ENCODE measurements around the gene CACNA1A.

Gene CACNA1A

DNA sequence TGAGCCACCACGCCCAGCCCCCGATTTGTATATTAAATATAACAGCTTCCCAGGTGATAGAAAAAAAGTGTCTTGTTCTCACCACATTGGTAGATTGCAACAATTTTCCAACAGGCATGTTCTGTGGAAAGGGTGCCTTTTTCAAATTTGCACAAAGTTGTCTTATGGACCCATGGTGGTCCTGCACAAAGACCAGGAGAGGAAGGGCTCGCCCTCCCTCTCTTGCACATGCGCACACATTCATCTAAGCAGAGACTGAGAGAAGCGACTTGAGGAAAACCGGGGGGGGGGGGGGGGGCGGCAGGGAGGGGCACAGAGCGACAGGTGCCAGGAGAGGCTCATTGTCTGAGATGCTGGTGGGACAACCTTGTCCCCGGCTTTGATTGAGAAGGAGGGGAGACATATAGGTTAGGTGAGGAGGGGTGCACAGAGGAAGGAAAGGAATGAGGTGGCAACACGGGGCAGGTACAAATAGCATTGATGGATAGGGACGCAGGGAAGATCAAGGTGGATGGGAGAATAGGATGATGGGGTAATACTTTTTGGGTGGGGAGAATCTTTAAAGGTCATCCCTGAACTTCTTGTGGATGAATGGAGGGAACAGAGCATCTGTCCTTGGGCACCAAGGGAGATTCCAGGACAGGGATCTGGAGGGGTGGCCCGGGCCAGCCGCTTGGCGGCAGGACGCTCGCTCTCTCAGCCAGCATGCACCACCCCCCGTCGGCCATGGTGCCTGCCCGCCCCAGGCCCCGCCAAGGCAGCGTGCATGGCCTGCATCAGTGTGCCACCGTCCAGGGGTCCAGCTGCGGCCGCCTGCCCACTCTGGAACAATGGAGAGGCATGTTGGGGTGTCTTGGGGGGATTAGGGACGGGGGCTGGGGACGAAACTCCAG lies 280.1 kb downstream of the CACNA1A start:
- TF ChIP-seq, protein P1, sequence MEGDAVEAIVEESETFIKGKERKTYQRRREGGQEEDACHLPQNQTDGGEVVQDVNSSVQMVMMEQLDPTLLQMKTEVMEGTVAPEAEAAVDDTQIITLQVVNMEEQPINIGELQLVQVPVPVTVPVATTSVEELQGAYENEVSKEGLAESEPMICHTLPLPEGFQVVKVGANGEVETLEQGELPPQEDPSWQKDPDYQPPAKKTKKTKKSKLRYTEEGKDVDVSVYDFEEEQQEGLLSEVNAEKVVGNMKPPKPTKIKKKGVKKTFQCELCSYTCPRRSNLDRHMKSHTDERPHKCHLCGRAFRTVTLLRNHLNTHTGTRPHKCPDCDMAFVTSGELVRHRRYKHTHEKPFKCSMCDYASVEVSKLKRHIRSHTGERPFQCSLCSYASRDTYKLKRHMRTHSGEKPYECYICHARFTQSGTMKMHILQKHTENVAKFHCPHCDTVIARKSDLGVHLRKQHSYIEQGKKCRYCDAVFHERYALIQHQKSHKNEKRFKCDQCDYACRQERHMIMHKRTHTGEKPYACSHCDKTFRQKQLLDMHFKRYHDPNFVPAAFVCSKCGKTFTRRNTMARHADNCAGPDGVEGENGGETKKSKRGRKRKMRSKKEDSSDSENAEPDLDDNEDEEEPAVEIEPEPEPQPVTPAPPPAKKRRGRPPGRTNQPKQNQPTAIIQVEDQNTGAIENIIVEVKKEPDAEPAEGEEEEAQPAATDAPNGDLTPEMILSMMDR (IDR thresholded peaks at IDR 0.05; ENCODE audit: borderline replicate concordance, insufficient read depth, low read depth, low read length) = no peak
- H3K4me3 ChIP-seq (ENCODE audit: low read depth, low read length) = no peak overlapping the region

DNA sequence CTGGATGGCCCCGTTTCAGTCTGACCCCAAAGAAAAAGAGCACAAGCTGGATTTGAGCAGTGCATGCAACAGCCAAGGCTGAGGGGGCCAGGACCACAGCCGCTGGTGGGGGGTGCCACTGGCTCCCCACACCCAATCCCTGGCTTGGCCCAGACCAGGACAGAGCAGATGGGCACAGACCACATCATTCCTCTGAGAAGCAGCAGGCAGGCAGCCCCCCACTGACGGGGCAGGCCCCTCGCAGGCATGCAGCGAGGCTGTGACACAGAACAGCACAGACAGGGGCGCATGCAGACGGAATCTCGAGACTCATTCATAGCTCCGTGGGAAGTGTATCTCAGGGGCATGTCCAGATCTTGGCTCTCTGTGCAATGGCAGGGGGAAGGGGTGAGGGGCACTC lies 281.2 kb downstream of the CACNA1A start:
- TF ChIP-seq, protein P1 (IDR thresholded peaks at IDR 0.05; ENCODE audit: borderline replicate concordance, insufficient read depth, low read depth, low read length) = no peak
- H3K4me3 ChIP-seq (ENCODE audit: low read depth, low read length) = no peak overlapping the region

GRCh38 chr19:13220847-13221246 lies 285.4 kb downstream of the CACNA1A start:
- TF ChIP-seq, protein P1 (IDR thresholded peaks at IDR 0.05; ENCODE audit: borderline replicate concordance, insufficient read depth, low read depth, low read length) = no peak
- no peak overlapping the region for H3K4me3 ChIP-seq (ENCODE audit: low read depth, low read length)

DNA sequence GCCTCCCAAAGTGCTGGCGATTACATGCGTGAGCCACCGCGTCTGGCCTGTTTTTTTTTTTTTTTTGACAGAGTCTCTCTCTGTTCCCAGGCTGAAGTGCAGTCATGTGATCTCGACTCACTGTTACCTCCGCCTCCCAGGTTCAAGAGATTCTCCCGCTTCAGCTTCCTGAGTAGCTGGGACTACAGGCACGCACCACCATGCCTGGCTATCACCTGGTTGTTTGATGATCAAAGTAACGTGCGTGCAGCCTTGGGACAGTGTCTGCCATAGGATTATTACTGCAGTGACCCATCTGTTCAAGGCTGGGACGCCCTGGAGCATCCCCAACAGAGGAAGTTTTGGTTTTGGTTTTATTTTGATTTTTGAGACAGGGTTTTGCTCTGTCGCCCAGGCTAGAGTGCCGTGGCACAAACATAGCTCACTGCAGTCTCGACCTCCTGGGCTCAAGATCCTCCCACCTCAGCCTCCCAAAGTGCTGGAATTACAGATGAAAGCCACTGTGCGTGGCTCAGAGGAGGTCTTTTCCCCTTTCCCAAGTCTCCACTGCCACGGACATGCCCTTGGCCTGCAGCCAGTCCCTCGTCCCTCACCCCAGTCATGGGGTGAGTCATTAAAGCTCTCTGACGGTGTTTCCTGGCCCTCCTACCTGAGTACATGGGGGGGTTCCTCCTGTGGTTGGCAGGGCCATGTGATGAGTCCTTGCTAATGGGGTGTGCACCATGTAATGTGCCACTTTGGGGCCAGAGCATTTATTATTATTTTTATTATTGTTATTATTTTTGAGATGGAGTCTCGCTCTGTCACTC lies 290.5 kb downstream of the CACNA1A start:
- TF ChIP-seq, protein P1 (IDR thresholded peaks at IDR 0.05; ENCODE audit: borderline replicate concordance, insufficient read depth, low read depth, low read length) = no peak
- H3K4me3 ChIP-seq (ENCODE audit: low read depth, low read length) = no peak overlapping the region

DNA sequence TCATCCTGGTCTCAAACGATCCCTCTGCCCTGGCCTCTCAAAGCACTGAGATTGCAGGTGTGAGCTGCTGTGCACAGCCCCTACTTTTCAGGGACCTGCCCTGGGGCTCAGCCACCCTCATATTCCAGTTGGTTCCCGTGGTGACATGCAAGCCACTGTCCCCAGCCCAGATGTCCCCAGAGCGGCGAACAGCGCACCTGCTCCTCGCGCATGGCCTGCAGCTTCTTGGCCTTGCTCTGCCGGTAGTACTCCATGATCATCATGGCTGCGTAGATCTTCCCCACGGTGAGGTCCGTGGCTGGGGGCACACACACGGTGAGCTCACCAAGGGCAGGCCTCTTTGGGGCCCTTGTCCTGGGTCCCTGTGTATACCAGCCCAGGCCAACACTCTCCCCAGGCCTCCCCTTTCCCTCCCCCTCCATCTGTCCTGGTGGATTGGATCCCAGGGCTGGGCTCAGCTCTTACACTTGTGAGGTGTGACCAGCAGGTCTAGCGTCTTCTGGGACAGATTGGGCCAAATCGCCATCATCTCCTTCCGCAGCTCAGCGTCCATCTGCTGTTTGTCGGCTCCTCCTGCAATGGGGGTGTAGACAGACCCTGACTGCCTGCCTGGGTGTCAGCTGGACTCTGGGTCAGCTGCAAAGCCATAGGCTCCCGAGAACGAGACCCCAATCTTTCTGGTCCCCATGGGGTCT lies 292.1 kb downstream of the CACNA1A start:
- no peak overlapping the region for H3K4me3 ChIP-seq (ENCODE audit: low read depth, low read length)
- TF ChIP-seq, protein P1 (IDR thresholded peaks at IDR 0.05; ENCODE audit: borderline replicate concordance, insufficient read depth, low read depth, low read length) = no peak

- H3K4me3 ChIP-seq (ENCODE audit: low read depth, low read length) = no peak overlapping the region
- TF ChIP-seq, protein P1 (IDR thresholded peaks at IDR 0.05; ENCODE audit: borderline replicate concordance, insufficient read depth, low read depth, low read length) = peak; percentile 82
Observed at GRCh38 chr19:13212759-13213330, 293.4 kb downstream of the CACNA1A start.

Measured in GM12875 (cell line).